HG02981 (cell line): Measurements from ENCODE around the gene SAYSD1.

Experiments used
- ATAC-seq: cut with Tn5 transposase; IDR thresholded peaks from one replicate; pipeline ENCODE4 v1.9.1; 2021; ENCODE audit warnings: mild to moderate bottlenecking, moderate library complexity; ENCODE audit not compliant: unreplicated experiment

The SAYSD1 gene

DNA sequence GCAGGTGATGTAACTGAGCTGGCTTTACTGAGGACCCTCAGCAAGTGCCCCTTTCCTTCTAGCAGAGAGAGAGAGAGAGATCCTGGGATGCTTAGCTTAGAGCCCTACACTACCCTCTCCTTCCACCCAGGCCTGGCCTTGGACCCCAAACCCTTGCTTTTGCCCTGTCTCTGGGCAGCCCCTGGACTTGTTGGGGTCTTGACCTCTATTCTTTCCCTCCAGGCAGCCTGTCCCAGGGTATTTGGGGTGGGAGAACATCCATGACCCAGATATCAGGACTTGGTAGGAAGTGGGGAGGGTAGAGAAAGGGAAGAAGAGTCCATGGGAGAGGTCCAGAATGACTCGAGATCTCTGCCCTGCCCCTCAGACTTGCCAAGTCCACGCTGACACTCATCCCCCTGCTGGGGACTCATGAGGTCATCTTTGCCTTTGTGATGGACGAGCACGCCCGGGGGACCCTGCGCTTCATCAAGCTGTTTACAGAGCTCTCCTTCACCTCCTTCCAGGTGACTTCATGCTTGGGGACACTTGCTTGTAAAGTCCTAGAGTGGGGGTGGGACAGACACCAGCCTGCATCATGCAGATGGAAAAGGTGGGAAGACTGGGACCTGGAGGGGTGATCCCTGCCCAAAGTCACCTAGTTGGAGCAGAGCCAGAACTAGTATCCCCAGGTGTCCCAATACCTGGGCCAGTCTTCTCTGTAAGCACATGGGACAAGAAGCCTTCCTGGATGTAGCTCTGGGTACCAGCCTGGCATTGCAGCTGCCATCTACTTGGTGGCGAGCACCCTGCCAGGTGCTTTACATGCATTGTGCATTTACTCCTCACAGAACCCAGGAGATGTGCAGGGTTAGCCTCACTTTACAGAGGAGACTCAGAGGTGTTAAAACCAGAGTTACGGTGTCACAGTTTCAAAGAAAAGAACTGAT lies 35.5 kb downstream of the SAYSD1 start:
- no peak for ATAC-seq

- no peak for ATAC-seq
These were observed 36.3 kb downstream of the SAYSD1 start for GRCh38 chr6:39078695-39079094.

- no peak for ATAC-seq
These were observed 36.9 kb downstream of the SAYSD1 start for GRCh38 chr6:39077882-39078594.

DNA sequence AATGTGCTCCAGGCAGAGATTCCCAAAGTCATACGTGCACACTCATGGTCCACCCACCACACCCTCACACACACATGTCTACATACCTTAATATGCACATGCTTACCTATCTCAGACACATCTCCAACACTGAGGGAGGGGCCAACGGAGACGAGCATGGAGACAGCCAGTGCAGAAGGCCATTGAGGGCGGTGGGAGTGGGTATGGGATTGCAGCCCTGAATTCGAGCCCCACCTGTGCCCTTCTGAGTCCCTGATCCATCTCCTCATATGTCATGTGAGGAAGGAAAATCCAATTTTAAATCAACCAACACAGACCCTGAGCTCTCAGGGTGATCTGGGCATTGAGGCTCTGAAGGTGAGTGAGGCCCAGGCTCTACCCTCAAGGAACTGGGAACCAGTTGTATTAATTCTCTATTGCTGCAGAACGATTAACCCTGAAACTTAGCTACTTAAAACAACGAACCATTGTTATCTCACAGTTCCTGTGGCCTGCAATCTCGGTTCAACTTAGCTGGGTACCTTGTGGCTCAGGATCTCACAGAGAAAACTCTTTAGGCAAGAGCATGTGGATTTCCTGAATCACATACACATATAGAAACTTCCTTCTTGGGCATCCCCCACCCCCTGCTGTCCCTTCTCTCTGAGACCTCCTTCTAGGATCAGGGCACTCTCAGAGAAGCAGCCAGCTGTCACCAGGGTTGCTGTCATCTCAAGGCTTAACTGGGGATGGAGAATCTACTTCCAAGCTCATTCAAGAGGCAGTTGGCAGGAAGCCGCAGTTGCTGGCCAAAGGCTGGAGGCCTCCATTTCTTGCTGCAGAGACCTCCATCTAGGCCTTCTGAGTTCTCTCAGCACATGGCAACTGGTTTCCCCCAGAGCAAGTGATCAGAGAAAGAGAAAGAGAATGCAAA lies 38.1 kb downstream of the SAYSD1 start:
- no peak for ATAC-seq

GRCh38 chr6:39075807-39076622 lies 39.0 kb downstream of the SAYSD1 start:
- no peak for ATAC-seq

DNA sequence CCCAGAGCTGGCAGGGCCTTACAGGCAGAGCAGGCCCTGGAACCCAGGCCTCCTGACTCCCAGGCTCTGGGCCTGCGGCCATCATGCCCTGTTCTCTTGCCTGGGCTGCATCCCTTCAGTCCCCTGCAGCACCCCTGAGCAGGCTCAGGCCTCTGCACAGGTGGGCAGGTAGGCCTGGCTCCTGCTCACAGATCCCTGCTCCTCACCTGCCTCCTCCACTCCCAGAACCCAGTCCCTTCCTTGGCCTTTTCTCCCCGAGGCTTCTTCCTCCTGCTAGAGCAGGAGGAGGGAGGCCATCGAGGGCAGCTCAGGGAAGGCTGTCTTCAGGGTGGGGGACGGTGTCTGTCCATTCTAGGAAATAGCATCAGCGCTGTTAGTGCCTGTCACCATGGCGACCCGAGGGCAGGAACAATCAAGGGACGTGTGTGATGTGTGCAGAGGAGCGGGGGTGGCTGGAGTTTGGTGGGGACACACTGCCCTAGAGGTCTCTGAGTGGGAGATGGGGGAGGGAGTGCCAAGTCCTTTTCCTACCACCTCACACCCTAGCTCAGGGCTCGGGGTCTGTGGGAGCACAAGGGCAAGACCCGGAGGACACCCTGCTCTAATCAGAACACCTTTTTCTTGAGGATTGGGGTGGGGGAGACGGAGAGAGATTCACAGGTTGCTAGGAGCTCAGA lies 39.8 kb downstream of the SAYSD1 start:
- ATAC-seq = no peak

GRCh38 chr6:39074486-39074885 lies 40.5 kb downstream of the SAYSD1 start:
- no peak for ATAC-seq

DNA sequence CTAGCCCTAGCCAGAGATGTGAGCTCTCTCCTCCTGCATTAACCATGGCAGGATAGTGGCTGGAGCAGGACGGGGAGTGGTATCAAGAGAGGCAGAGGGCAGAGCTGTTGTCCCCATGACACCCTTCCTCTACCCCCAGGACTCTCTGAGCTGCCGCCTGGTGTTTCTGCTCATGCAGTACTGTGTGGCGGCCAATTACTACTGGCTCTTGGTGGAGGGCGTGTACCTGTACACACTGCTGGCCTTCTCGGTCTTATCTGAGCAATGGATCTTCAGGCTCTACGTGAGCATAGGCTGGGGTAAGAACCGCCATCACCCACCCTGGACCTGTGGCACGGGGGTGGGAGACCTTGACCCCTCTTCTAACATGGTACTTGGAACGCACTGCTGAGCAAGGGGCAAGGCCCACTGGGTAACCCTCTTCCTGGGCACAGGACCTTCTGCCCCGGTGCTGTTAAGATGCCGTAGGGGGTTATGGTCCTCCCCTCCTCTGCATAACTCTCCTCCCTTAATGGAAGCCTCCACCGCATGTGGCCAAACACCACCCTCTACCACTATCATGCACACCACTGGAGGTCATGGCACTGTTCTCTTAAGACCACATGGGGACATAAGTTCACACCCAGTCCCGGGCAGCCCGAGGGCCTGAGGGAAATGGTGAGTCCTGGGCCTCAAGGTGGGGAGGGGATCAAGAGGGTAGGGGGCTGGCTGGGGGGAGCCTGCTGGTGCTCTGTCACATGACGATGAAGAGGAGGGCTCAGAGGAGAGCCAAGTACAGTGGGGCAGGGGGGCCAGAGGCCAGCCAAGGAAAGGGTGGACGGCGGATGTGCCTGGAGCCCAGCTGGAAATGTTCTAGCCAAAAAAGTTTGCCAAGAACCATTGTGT lies 41.3 kb downstream of the SAYSD1 start:
- no peak for ATAC-seq

GRCh38 chr6:39072830-39073229 lies 42.2 kb downstream of the SAYSD1 start:
- no peak for ATAC-seq

DNA sequence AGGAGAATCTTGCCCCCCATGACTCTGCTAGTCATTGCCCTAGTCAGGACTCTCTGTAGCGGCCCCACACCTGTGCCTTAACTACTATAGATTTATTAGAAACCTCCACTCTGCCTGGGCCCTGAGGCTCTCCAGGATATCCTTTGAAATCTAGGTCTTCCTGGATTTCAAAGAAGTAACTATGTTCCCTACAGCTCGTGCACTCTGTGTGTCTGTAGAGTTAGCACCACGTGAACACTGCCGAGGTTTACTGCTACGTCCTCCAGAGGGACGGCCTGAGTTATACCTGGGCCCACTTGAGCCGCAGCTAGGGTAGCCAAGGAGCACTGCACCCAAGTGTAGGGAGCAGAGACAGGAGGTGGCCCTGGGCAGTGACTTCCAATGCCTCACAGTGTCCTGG lies 46.6 kb downstream of the SAYSD1 start:
- no peak for ATAC-seq

DNA sequence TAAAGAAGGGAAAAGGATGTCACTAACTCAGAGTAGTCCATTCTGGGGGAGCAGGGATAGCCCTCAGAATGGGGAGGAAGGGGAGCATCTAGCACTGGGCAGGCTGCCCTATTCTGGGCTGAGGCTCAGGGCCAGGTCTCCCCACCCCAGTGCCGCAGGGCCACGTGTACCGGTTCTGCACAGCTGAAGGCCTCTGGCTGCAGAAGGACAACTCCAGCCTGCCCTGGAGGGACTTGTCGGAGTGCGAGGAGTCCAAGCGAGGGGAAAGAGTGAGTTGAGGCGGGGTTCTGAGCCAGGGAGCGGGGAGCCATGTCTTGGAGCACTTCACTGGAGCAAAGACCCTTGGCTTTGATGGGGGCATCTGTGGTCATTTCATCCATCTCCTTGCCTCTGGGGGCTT lies 49.4 kb downstream of the SAYSD1 start:
- no peak for ATAC-seq

DNA sequence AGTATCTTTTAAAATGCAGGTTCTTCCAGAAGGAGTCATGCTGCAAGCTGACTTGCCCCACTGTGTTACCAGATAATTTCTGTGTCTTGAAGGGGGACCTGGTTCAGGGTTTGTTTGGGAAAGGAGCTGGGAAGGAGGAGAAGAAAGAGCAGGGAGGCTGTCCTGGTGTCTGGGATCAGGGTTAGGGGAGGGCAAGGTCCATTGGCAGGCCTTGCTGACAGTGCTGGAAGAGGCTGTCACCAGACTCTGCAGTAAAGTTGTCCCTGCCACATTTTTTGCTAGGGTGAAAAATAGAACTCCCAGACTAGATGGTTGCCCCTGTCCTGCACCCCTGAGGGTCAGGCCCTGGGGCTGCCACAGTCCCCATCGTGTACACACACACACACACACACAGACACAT lies 51.5 kb downstream of the SAYSD1 start:
- ATAC-seq = no peak

DNA sequence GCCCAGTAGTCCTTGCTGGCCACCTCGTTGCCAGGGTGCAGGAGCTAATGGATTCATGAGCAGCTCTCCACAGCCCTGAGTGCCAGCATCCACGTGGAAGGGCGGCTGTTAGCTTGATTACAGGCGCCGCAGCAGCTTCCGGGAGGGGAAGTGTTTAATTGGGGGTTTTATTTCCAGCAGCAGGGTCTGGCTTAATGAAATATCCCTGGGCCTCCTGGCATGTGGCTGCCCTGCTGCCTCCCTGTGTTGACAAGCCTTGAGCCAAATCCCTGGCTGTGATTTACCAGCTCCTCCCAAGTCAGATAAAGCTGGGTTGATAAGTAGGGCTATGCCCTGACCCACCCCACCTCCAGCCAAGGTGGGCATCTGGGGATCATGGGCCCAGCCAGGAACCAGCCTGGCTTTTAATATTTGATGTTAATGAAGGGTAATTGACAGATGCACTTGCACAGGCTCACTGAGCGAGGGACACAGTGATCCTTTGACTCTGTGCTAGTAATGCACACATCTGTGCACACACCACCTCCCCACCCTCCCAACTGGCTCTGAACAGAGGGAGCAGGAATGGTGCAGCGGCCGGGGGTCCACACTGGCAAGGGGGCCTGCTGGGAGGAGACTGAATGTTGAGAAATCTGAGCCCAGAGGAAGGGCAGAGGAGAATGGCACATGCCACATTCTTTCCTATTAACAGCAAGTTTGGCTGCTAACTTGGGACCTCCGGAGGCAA lies 52.8 kb downstream of the SAYSD1 start:
- no peak for ATAC-seq

DNA sequence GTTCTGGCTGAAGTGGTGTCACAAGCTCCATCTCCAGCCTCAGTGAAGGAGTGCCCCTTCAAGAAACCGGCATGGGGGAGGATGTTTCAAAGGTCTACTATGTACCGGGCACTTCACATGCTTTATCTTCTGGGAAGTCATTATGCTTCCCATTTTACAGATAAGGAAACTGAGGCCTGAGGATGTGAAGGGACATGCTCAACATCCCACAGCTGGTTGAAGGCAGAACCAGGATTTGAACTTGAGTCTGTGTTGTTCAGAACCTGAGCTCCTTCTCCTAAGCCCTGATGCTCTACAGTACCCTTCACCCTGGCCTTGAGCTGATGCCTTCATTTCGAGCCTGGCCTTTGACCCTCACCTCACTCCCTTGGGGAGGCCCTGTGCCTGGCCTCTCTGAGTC lies 53.4 kb downstream of the SAYSD1 start:
- no peak for ATAC-seq

DNA sequence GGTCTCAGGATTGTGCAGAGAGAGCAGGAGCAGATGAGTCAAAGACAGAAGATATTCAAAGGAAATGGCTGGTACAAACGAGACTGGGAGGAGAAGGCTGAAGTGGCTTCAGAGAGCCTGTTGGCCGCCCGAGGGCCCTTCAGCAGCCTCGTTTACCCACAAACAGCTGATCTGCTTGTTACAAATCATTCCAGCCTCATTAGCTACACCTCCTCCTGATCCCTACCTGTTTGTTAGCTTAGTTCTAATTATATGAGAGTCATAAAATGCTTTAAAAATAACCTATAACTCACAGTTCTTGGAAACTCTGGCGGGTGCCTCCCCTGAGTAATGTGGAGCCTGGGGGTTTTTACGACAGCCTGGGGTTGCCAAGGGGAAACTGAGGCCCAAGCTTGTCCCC lies 53.8 kb downstream of the SAYSD1 start:
- no peak for ATAC-seq

GRCh38 chr6:39060467-39061160 lies 54.4 kb downstream of the SAYSD1 start:
- ATAC-seq = no peak

DNA sequence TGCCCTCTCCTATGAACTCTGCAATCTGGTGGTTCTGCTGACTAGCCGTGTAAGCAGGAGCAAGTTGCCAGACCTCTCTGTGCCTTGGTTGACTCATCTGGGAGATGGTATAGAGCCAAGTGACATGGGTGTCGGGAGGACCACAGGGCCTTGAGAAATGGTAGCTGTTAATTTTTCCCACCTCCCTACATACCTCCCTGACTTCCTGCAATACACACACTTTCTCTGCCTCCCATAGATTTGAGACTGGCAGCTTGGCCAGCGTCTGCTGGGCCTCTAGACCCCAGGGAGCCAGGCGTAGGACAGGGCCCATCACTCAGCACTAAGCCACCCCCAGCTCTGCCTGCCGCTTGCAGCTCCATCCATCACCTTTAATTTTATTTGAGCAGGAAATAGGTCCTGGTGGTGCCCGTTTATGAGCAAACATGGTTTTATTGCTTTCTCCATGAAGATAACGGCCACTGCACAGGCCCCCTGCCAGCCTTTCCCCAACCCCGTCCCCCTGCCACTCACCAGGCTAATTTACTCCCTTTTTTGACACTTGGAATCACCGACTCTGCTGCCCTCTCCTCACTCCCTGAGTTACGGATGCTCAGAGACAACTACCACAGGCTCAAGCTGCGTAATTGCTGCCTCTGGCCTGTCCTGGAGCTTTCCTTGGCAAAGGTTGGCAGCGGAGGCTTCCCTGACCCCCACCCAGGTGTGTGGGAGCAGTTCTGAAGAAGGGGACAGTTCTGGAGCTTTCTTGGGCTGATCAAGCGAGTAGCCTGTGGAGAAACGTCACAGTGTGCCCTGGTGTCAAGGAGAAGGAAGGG lies 55.3 kb downstream of the SAYSD1 start:
- ATAC-seq = no peak
